K562 (cell line): ENCODE data around the gene LAMB4. TPM values are rescaled to one million over a fixed set of nuclear protein-coding genes. Genes with fewer than 3 reads are reported as not detected.
A peak's percentile ranks its signal among the peaks of the same experiment; 100 is the strongest.

Experiments
- ATAC-seq: fragments of 200-7000 bp; cut with Tn5 transposase; 3 replicates; pipeline ENCODE4 v1.9.1; 2020; ENCODE audit warnings: moderate library complexity
- BruUV-seq: library from RNA; stranded (reverse); fragments of 400-500 nt; replicated peaks from 2 replicates; lab custom pipeline; 2021; lab: Mats Ljungman, UMichigan
- CTCF ChIA-PET: fragments of 300-600 bp; formaldehyde crosslinking; extraction: SDS; loops from one replicate; lab custom pipeline; 2021; ENCODE audit warnings: low intra/inter-chr PET ratio; lab: Yijun Ruan, JAX
- POLR2A ChIA-PET: fragments of 300-600, 350-650 bp; sonication (Branson Sonifier 250); formaldehyde crosslinking; extraction: SDS; loops from one replicate; lab custom pipeline; 2021; ENCODE audit warnings: antibody characterized with exemption, inconsistent platforms; lab: Yijun Ruan, JAX
- DNase-seq, 4 experiments: peaks; one replicate each; pipeline versions ENCODE4 v3.0.0 to v3.0.0-alpha.2; 2011 to 2018; ENCODE audit warnings: low spot score in 3 of 4, mixed read lengths in 3 of 4; ENCODE audit errors: extremely low read depth in 1 of 4
- FAIRE-seq: peaks from 2 replicates; lab custom pipeline; 2011; peaks lifted over from hg19 to GRCh38; lab: Jason Lieb, UNC
- H2AFZ ChIP-seq: 2 replicates; pipeline ENCODE4 v1.6.0; 2011; ENCODE audit warnings: low read depth, low read length, control low read depth, inconsistent platforms
- H3K27ac ChIP-seq: fragments of 200-600 bp; 3 replicates; pipeline ENCODE4 v1.8.0; 2011; ENCODE audit warnings: low read depth, mild to moderate bottlenecking, control low read depth, inconsistent platforms, low read length, moderate library complexity, mixed read lengths; ENCODE audit errors: extremely low read depth
- H3K27me3 ChIP-seq, 2 experiments: fragments of 300-600 bp in 1 of 2; 2 replicates in 1 of 2; 3 replicates in 1 of 2; pipeline versions ENCODE4 v1.6.0 to v1.8.0; 2011; ENCODE audit warnings: inconsistent platforms in 2 of 2, low read length in 2 of 2, mild to moderate bottlenecking in 1 of 2, mixed read lengths in 1 of 2, moderate library complexity in 1 of 2; ENCODE audit not compliant: control insufficient read depth in 2 of 2, insufficient read depth in 2 of 2
- H3K36me3 ChIP-seq: fragments of 300-600 bp; 3 replicates; pipeline ENCODE4 v1.8.0; 2011; ENCODE audit warnings: mild to moderate bottlenecking, low read length, inconsistent platforms; ENCODE audit not compliant: control insufficient read depth, insufficient read depth
- H3K4me1 ChIP-seq, 2 experiments: fragments of 200-600 bp in 1 of 2; replicated peaks in 1 of 2; 2 replicates in 1 of 2; 3 replicates in 1 of 2; pipeline versions ENCODE4 v1.5.1 to v1.8.0; 2011; ENCODE audit warnings: inconsistent platforms in 2 of 2, low read length in 2 of 2, mild to moderate bottlenecking in 1 of 2, mixed read lengths in 1 of 2, moderate library complexity in 1 of 2; ENCODE audit not compliant: control insufficient read depth in 2 of 2, insufficient read depth in 2 of 2
- H3K4me2 ChIP-seq: 2 replicates; pipeline ENCODE4 v1.6.1; 2011; ENCODE audit warnings: low read length, control low read depth, inconsistent platforms, mixed read lengths; ENCODE audit not compliant: insufficient read depth
- H3K4me3 ChIP-seq: fragments of 200-600 bp; sonication (generic), shearing (Covaris generic); 2 replicates; pipeline ENCODE4 v1.5.1; 2016; ENCODE audit warnings: control low read depth, inconsistent platforms
- H3K79me2 ChIP-seq: fragments of 200-600 bp; 3 replicates; pipeline ENCODE4 v1.8.0; 2011; ENCODE audit warnings: low read length, inconsistent platforms; ENCODE audit not compliant: control insufficient read depth, insufficient read depth
- H3K9ac ChIP-seq, 2 experiments: 2 replicates each; pipeline versions ENCODE4 v1.6.0 to v1.6.1; 2011; ENCODE audit warnings: low read depth in 2 of 2, low read length in 2 of 2, control low read depth in 1 of 2, inconsistent platforms in 1 of 2, mild to moderate bottlenecking in 1 of 2, mixed read lengths in 1 of 2; ENCODE audit not compliant: insufficient read depth in 1 of 2
- H3K9me1 ChIP-seq: one replicate; pipeline ENCODE4 v1.6.0; 2011; ENCODE audit warnings: inconsistent platforms, mild to moderate bottlenecking, low read length, moderate library complexity; ENCODE audit not compliant: control insufficient read depth, insufficient read depth
- H3K9me3 ChIP-seq: replicated peaks from 2 replicates; pipeline ENCODE4 v1.5.1; 2011; ENCODE audit warnings: low read depth, low read length, inconsistent platforms; ENCODE audit not compliant: control insufficient read depth, insufficient read depth
- H4K20me1 ChIP-seq: replicated peaks from 2 replicates; pipeline ENCODE4 v1.6.1; 2011; ENCODE audit warnings: low read length, inconsistent platforms, mixed read lengths; ENCODE audit not compliant: control insufficient read depth, insufficient read depth
- ATF1 ChIP-seq, 2 experiments: fragments of 450-650 bp in 1 of 2; IDR thresholded peaks; 2 replicates each; pipeline ENCODE4 v1.6.1; 2016; ENCODE audit warnings: missing compliant biosample characterization in 1 of 2, missing genetic modification characterization in 1 of 2
- C11orf30 ChIP-seq: fragments of 450-650 bp; IDR thresholded peaks from 2 replicates; pipeline ENCODE4 v1.6.1; 2016; ENCODE audit warnings: low read depth, mild to moderate bottlenecking
- CHD4 ChIP-seq: fragments of 200-600 bp; sonication (generic); IDR thresholded peaks from 3 replicates; pipeline ENCODE4 v1.6.1; 2012; ENCODE audit warnings: low read depth, mild to moderate bottlenecking, mixed read lengths, low read length, inconsistent platforms; ENCODE audit not compliant: insufficient read depth, insufficient replicate concordance, poor library complexity, severe bottlenecking
- ELF2 ChIP-seq: fragments of 250-450 bp; sonication (Bioruptor Pico); IDR thresholded peaks from 2 replicates; pipeline ENCODE4 v1.5.0; 2021; ENCODE audit warnings: mild to moderate bottlenecking
- ELK3 ChIP-seq: fragments of 450-650 bp; formaldehyde crosslinking; IDR thresholded peaks from 2 replicates; pipeline ENCODE4 v1.4.0; 2020; ENCODE audit warnings: mild to moderate bottlenecking
- EP300 ChIP-seq: IDR thresholded peaks from 2 replicates; pipeline ENCODE4 v1.6.1; 2012; ENCODE audit warnings: low read length, improper control_type of control experiment
- GATA2 ChIP-seq: sonication (generic); formaldehyde crosslinking; IDR thresholded peaks from 2 replicates; pipeline ENCODE4 v1.4.0; 2020; ENCODE audit warnings: mild to moderate bottlenecking, missing genetic modification reagents
- HOXB6 ChIP-seq: fragments of 250-450 bp; sonication (Bioruptor Pico); IDR thresholded peaks from 2 replicates; pipeline ENCODE4 v1.5.1; 2022; ENCODE audit warnings: mild to moderate bottlenecking, borderline replicate concordance
- KLF16 ChIP-seq: IDR thresholded peaks from 2 replicates; pipeline ENCODE4 v1.6.1; 2016; ENCODE audit warnings: antibody characterized with exemption
- LEF1 ChIP-seq: fragments of 450-650 bp; IDR thresholded peaks from 2 replicates; pipeline ENCODE4 v1.6.1; 2016; ENCODE audit warnings: mild to moderate bottlenecking
- MAFK ChIP-seq: IDR thresholded peaks from 2 replicates; pipeline ENCODE4 v1.6.1; 2011; ENCODE audit warnings: low read length, improper control_type of control experiment
- MEF2D ChIP-seq: conservative IDR thresholded peaks from 2 replicates; pipeline ENCODE4 v1.6.1; 2016; ENCODE audit warnings: low read depth, missing genetic modification characterization, missing compliant biosample characterization
- NEUROD1 ChIP-seq: fragments of 150-350 bp; IDR thresholded peaks from 2 replicates; pipeline ENCODE4 v1.6.1; 2014; ENCODE audit warnings: borderline replicate concordance, low read length, low read depth; ENCODE audit not compliant: partially characterized antibody
- SMARCA4 ChIP-seq: fragments of 450-650 bp; IDR thresholded peaks from 2 replicates; pipeline ENCODE4 v1.6.1; 2016
- SMARCC2 ChIP-seq: fragments of 450-650 bp; IDR thresholded peaks from 2 replicates; pipeline ENCODE4 v1.6.1; 2017; ENCODE audit warnings: antibody characterized with exemption, moderate library complexity, mild to moderate bottlenecking, low read depth
- SMARCE1 ChIP-seq: fragments of 450-650 bp; IDR thresholded peaks from 2 replicates; pipeline ENCODE4 v1.7.1; 2016; ENCODE audit warnings: mild to moderate bottlenecking
- SOX6 ChIP-seq: fragments of 450-650 bp; IDR thresholded peaks from 2 replicates; pipeline ENCODE4 v1.6.1; 2014; ENCODE audit warnings: mild to moderate bottlenecking
- TEAD4 ChIP-seq, 2 experiments: sonication (generic) in 1 of 2; formaldehyde crosslinking in 1 of 2; IDR thresholded peaks; 2 replicates each; pipeline versions ENCODE4 v1.6.1 to v1.8.0; 2012 to 2022; ENCODE audit warnings: borderline replicate concordance in 1 of 2, inconsistent platforms in 1 of 2, low read length in 1 of 2, mild to moderate bottlenecking in 1 of 2, missing genetic modification reagents in 1 of 2
- ZKSCAN3 ChIP-seq: fragments of 250-450 bp; sonication (Bioruptor Pico); IDR thresholded peaks from 2 replicates; pipeline ENCODE4 v1.4.0; 2020
- ZNF212 ChIP-seq: fragments of 450-650 bp; formaldehyde crosslinking; IDR thresholded peaks from 2 replicates; pipeline ENCODE4 v1.4.0; 2020; ENCODE audit warnings: mild to moderate bottlenecking
- ZNF239 ChIP-seq: fragments of 250-450 bp; sonication (Bioruptor Pico); IDR thresholded peaks from 2 replicates; pipeline ENCODE4 v1.4.0; 2020; ENCODE audit warnings: mild to moderate bottlenecking
- ZNF274 ChIP-seq: IDR thresholded peaks from 2 replicates; pipeline ENCODE4 v1.6.1; 2011; ENCODE audit warnings: low read depth, mild to moderate bottlenecking, low read length, moderate library complexity, borderline replicate concordance
- ZNF444 ChIP-seq: fragments of 250-450 bp; sonication (Bioruptor Pico); IDR thresholded peaks from 2 replicates; pipeline ENCODE4 v1.4.0; 2020; ENCODE audit warnings: mild to moderate bottlenecking, moderate library complexity
- WGBS: fragments of 100-300 bp; shearing (Covaris generic); methylation state at CpG from one replicate; pipeline ENCODE4 v1.1.6; 2016; ENCODE audit warnings: low coverage, mixed read lengths; ENCODE audit not compliant: insufficient coverage; ENCODE audit errors: missing lambda C conversion rate; 5-methylcytosine and 5-hydroxymethylcytosine counted together
- in situ Hi-C: fragments of 300-500 bp; cut with MboI; formaldehyde crosslinking; loops from 4 replicates; pipeline ENCODE4 v1.15.0; 2018; ENCODE audit warnings: inconsistent platforms, mixed read lengths
- intact Hi-C: fragments of 100-400 bp; cut with micrococcal nuclease; formaldehyde crosslinking; loops from 2 replicates; pipeline ENCODE4 v1.14.2; 2022
- polyA plus RNA-seq, 8 experiments: library from polyadenylated mRNA; depleted of rRNA in 4 of 8; stranded (reverse) in 5 of 8; unstranded in 3 of 8; fragments of >200 nt; fragmentation: Nextera tagmentation in 2 of 8; fragmentation: Illumina TruSeq in 1 of 8; extraction: Ambion mirVana in 2 of 8; extraction: Trizol in 1 of 8; gene quantifications; 2 replicates each; pipeline versions ENCODE4 v1.2.1 to v1.2.3, GENCODE V29; 2011 to 2014; ENCODE audit warnings: inconsistent platforms in 1 of 8, missing spikeins in 1 of 8
- total RNA-seq, 7 experiments: library from RNA; depleted of rRNA in 6 of 7; stranded (reverse); fragments of >200 nt in 6 of 7; fragmentation: Illumina TruSeq in 2 of 7; extraction: Trizol in 2 of 7; gene quantifications; 2 replicates each; pipeline versions ENCODE4 v1.2.1 to v1.2.3, GENCODE V29; 2011 to 2021; ENCODE audit warnings: low replicate concordance in 1 of 7

The LAMB4 gene
- total and polyA plus RNA-seq, 9 of the 15 experiments (the other 6 are each of a cell fraction or from before 2014, with no cell fraction given), result 0.06 to 0.13 (median 0.07) TPM; not detected in 6

DNA sequence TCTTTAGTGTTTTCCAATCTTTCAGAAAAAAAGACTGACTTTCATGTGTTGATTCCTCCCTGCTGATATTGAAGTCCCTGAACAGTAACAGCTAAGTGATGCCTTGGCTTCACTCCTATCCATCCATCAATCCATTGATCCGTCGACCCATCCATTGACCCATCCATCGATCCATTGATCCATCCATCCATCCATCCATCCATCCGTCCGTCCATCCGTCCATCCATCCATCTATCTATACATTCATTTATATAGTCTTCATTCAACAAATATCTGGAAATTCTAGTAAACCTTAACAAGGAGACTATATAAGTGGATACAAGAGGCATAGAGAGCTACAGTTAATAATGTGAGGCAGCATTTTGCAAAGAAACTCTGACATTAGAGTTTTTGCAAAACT, 105.6 kb downstream of the LAMB4 start (continued):
- TF ChIP-seq ZNF212 (CRISPR knock-in tag), result no peak
- TF ChIP-seq ATF1 (CRISPR knock-in tag; IDR thresholded peaks at IDR 0.05), result no peak
- no peak for TF ChIP-seq ATF1 (tag; IDR thresholded peaks at IDR 0.05)
- TF ChIP-seq GATA2, result no peak
- no peak for TF ChIP-seq ELF2 (CRISPR knock-in tag)
- TF ChIP-seq ZKSCAN3 (CRISPR knock-in tag), result no peak
- no peak for TF ChIP-seq MAFK
- TF ChIP-seq ZNF274, result no peak
- no peak for TF ChIP-seq ZNF239 (CRISPR knock-in tag)
- TF ChIP-seq LEF1, result no peak
- no peak for TF ChIP-seq HOXB6 (CRISPR knock-in tag)
- TF ChIP-seq CHD4, result no peak

- Histone ChIP-seq H3K4me1 (peaks cover 0 to 12% of the 10 kb centered on the region in 2 experiments; a peak in 3 of 5 replicates), H2AFZ (no peak overlapping the region; the same call in 1 of the 2 replicates), H3K36me3 (no peaks in the 10 kb centered on the region), H3K4me3 (no peak overlapping the region), H3K9me1 (no peaks in the 10 kb centered on the region), H3K9ac (no peak overlapping the region), H3K27me3 (no peaks in the 10 kb centered on the region; a peak in 1 of 5 replicates), H3K4me2 (no peak overlapping the region), H3K27ac (no peak overlapping the region), H3K79me2 (no peaks in the 10 kb centered on the region), H4K20me1 (no peaks in the 10 kb centered on the region), H3K9me3 (no peaks in the 10 kb centered on the region)
- CTCF ChIA-PET, result no interaction called here
- intact Hi-C loops, result no loop called here
- no peak; the same call in 2 of the 3 replicates for ATAC-seq
- POLR2A ChIA-PET, result interaction anchor here (1.1 to 1.2 kb wide), 3 partner anchors 8 to 60 kb away, joined by 3 to 4 read pairs (median 3); no protein-coding TSS in a partner anchor
- no peak for FAIRE-seq
- 0% methylated on average over 2 of the region's 2 CpGs for WGBS
- no TSS peak for BruUV-seq
- in situ Hi-C loops, result no loop called here
- DNase-seq, result no peak
- TF ChIP-seq SOX6, result peak; percentile 64; the same call in 1 of the 2 replicates
- no peak for TF ChIP-seq ZNF444 (CRISPR knock-in tag)
- no peak for TF ChIP-seq ELK3 (CRISPR knock-in tag)
- peak; percentile 80 for TF ChIP-seq SMARCE1
- no peak for TF ChIP-seq KLF16
- peak; percentile 65 for TF ChIP-seq SMARCA4
- TF ChIP-seq SMARCC2, result 0 out of 2 replicates have a peak, but pooled peaks have one; percentile 34
- peak; percentile 62; the same call in 1 of the 2 replicates for TF ChIP-seq MEF2D (tag)
- TF ChIP-seq TEAD4 (IDR thresholded peaks at IDR 0.05; ENCODE audit: low read length), result peak; percentile 48; the same call in 1 of the 2 replicates
- TF ChIP-seq TEAD4 (CRISPR knock-in tag; IDR thresholded peaks at IDR 0.05; ENCODE audit: borderline replicate concordance), result no peak
- peak; percentile 22; the same call in 1 of the 2 replicates for TF ChIP-seq EP300
- no peak for TF ChIP-seq NEUROD1
- no peak for TF ChIP-seq C11orf30
Measured at GRCh38 chr7:108020585-108020984, 109.6 kb downstream of the LAMB4 start.
